ENCODE measurements around the gene CRIP3.
"Not testable (repeated sequence)": the region's sequence is repeated elsewhere in the genome, so short reads cannot be mapped to it uniquely, and the experiment has no call there.

- not testable (repeated sequence) for TF ChIP-seq ELF4 (CRISPR knock-in tag; IDR thresholded peaks at IDR 0.05; ENCODE audit: low read depth); CTCF (IDR thresholded peaks at IDR 0.05); AFF4 (CRISPR knock-in tag; IDR thresholded peaks at IDR 0.05; ENCODE audit: borderline replicate concordance); MXD4 (CRISPR knock-in tag; IDR thresholded peaks at IDR 0.05; ENCODE audit: borderline replicate concordance); CBFB (CRISPR knock-in tag; IDR thresholded peaks at IDR 0.05; ENCODE audit: low read depth); FOXP1 (CRISPR knock-in tag; IDR thresholded peaks at IDR 0.05; ENCODE audit: borderline replicate concordance); NFATC4 (CRISPR knock-in tag; IDR thresholded peaks at IDR 0.05); ESRRA (CRISPR knock-in tag; IDR thresholded peaks at IDR 0.05; ENCODE audit: borderline replicate concordance); ZNF232 (CRISPR knock-in tag; IDR thresholded peaks at IDR 0.05)
Measured at GRCh38 chr6:43351951-43352350, 43.3 kb upstream of the CRIP3 start.

Data from WTC11 (cell line).